Trophoblast cell (in vitro differentiated cells and primary cell): Measurements from ENCODE around the gene PKNOX1.
"Not testable (repeated sequence)": the region's sequence is repeated elsewhere in the genome, so short reads cannot be mapped to it uniquely, and the experiment has no call there.

Experiments used
- DNase-seq, 2 donors: peaks; one replicate each; pipeline ENCODE4 v3.0.0-alpha.2; 2016
- H2AFZ ChIP-seq: 2 replicates; pipeline ENCODE4 v1.6.1; 2013; ENCODE audit warnings: low read length, moderate library complexity, mild to moderate bottlenecking; ENCODE audit not compliant: insufficient read depth, poor library complexity
- H2AK5ac ChIP-seq: 2 replicates; pipeline ENCODE4 v1.6.1; 2013; ENCODE audit warnings: mild to moderate bottlenecking, low read length
- H2BK120ac ChIP-seq: 2 replicates; pipeline ENCODE4 v1.6.1; 2013; ENCODE audit warnings: low read length, mild to moderate bottlenecking, moderate library complexity; ENCODE audit not compliant: insufficient read depth, poor library complexity
- H2BK12ac ChIP-seq: 2 replicates; pipeline ENCODE4 v1.6.1; 2013; ENCODE audit warnings: mild to moderate bottlenecking, low read length, moderate library complexity
- H2BK5ac ChIP-seq: 2 replicates; pipeline ENCODE4 v1.6.1; 2013; ENCODE audit warnings: low read length, low read depth, moderate library complexity, mild to moderate bottlenecking; ENCODE audit not compliant: poor library complexity
- H3K14ac ChIP-seq: 2 replicates; pipeline ENCODE4 v1.6.1; 2013; ENCODE audit warnings: mild to moderate bottlenecking, low read length
- H3K18ac ChIP-seq: 2 replicates; pipeline ENCODE4 v1.6.1; 2013; ENCODE audit warnings: mild to moderate bottlenecking, low read length
- H3K23ac ChIP-seq: 2 replicates; pipeline ENCODE4 v1.6.1; 2013; ENCODE audit warnings: low read length
- H3K27ac ChIP-seq: 2 replicates; pipeline ENCODE4 v1.5.1; 2013; ENCODE audit warnings: low read depth, mild to moderate bottlenecking, inconsistent platforms, low read length, moderate library complexity
- H3K27me3 ChIP-seq: 2 replicates; pipeline ENCODE4 v1.6.1; 2013; ENCODE audit warnings: inconsistent platforms, mild to moderate bottlenecking, low read length, moderate library complexity; ENCODE audit not compliant: insufficient read depth
- H3K36me3 ChIP-seq, 2 experiments: 1 replicate in 1 of 2; 2 replicates in 1 of 2; pipeline ENCODE4 v1.6.1; 2013; ENCODE audit warnings: low read length in 2 of 2, mild to moderate bottlenecking in 2 of 2, moderate library complexity in 1 of 2; ENCODE audit not compliant: insufficient read depth in 2 of 2, control insufficient read depth in 1 of 2
- H3K4ac ChIP-seq: 2 replicates; pipeline ENCODE4 v1.6.1; 2013; ENCODE audit warnings: low read depth, mild to moderate bottlenecking, low read length, moderate library complexity
- H3K4me1 ChIP-seq, 2 experiments: 1 replicate in 1 of 2; 2 replicates in 1 of 2; pipeline ENCODE4 v1.6.1; 2013; ENCODE audit warnings: low read length in 2 of 2, mild to moderate bottlenecking in 2 of 2, moderate library complexity in 1 of 2; ENCODE audit not compliant: insufficient read depth in 2 of 2, control insufficient read depth in 1 of 2
- H3K4me2 ChIP-seq: 2 replicates; pipeline ENCODE4 v1.6.1; 2013; ENCODE audit warnings: inconsistent platforms, mild to moderate bottlenecking, low read length, moderate library complexity
- H3K4me3 ChIP-seq: 2 replicates; pipeline ENCODE4 v1.5.1; 2013; ENCODE audit warnings: mild to moderate bottlenecking, low read depth, low read length, inconsistent platforms
- H3K79me1 ChIP-seq: one replicate; pipeline ENCODE4 v1.6.1; 2013; ENCODE audit warnings: low read length
- H3K79me2 ChIP-seq: 2 replicates; pipeline ENCODE4 v1.6.1; 2013; ENCODE audit warnings: low read length, mild to moderate bottlenecking; ENCODE audit not compliant: control insufficient read depth, insufficient read depth, poor library complexity
- H3K9ac ChIP-seq: 2 replicates; pipeline ENCODE4 v1.6.1; 2013; ENCODE audit warnings: mild to moderate bottlenecking, low read length
- H3K9me3 ChIP-seq: 2 replicates; pipeline ENCODE4 v1.6.1; 2013; ENCODE audit warnings: low read depth, mild to moderate bottlenecking, control low read depth, inconsistent platforms, low read length; ENCODE audit not compliant: insufficient read depth
- H4K12ac ChIP-seq: 2 replicates; pipeline ENCODE4 v1.6.1; 2013; ENCODE audit warnings: low read depth, mild to moderate bottlenecking, low read length, moderate library complexity
- H4K8ac ChIP-seq: 2 replicates; pipeline ENCODE4 v1.6.1; 2013; ENCODE audit warnings: low read depth, mild to moderate bottlenecking, low read length, moderate library complexity
- H4K91ac ChIP-seq: one replicate; pipeline ENCODE4 v1.6.1; 2013; ENCODE audit warnings: low read depth, mild to moderate bottlenecking, low read length, moderate library complexity
- WGBS: extraction: QIAGEN DNeasy Blood & Tissue Kit; methylation state at CpG from one replicate; pipeline ENCODE4 v1.1.7; 2013; ENCODE audit warnings: missing lambda C conversion rate; ENCODE audit not compliant: insufficient read length, insufficient coverage; ENCODE audit errors: extremely low coverage; 5-methylcytosine and 5-hydroxymethylcytosine counted together

The PKNOX1 gene

DNA sequence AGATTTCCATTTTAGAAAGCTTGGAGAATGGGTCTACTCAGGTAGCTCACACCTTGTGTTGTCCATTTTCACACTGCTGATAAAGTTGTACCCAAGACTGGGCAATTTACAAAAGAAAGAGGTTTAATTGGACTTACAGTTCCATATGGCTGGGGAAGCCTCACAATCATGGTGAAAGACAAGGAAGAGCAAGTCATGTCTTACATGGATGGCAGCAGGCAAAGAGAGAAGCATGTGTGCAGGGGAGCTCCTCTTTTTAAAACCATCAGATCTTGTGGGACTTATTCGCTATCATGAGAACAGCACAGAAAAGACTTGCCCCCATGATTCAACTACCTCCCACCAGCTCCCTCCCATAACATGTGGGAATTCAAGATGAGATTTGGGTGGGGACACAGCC, 23.6 kb downstream of the PKNOX1 start:
- WGBS, result no CpG with 5 or more reads among the region's 1 CpG
- H3K27me3 ChIP-seq, H3K4me1 ChIP-seq, H3K36me3 ChIP-seq, H2BK12ac ChIP-seq, H2AFZ ChIP-seq, H3K27ac ChIP-seq, H3K18ac ChIP-seq, DNase-seq, H2BK120ac ChIP-seq, H4K8ac ChIP-seq, H3K14ac ChIP-seq, H3K9ac ChIP-seq, H4K12ac ChIP-seq, H2BK5ac ChIP-seq, H3K4me2 ChIP-seq, H2AK5ac ChIP-seq, H4K91ac ChIP-seq, H3K79me1 ChIP-seq, H3K23ac ChIP-seq, H3K79me2 ChIP-seq, H3K4me3 ChIP-seq, H3K4ac ChIP-seq: not testable (repeated sequence)
- H3K9me3 ChIP-seq, result peaks cover 12% of the 10 kb centered on the region

DNA sequence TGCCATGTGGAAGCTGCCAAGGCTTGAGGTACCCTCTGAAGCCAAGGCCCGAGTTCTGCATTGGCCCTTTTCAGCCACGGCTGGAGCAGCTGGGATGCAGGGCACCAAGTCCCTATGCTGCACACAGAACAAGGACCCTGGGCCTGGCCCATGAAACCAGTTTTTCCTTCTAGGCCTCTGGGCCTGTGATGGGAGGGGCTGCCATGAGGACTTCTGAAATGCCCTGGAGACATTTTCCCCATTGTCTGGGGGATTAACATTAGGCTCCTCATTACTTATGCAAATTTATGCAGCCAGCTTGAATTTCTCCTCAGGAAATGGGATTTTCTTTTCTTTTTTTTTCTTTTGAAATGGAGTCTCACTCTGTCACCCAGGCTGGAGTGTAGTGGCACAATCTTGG, 24.8 kb downstream of the PKNOX1 start:
- not testable (repeated sequence) for H4K8ac ChIP-seq, H3K4ac ChIP-seq, H3K79me2 ChIP-seq, H3K36me3 ChIP-seq, H3K23ac ChIP-seq, H4K91ac ChIP-seq, H3K4me1 ChIP-seq, H3K4me3 ChIP-seq, H3K14ac ChIP-seq, H2BK12ac ChIP-seq, H4K12ac ChIP-seq, DNase-seq, H3K79me1 ChIP-seq, H3K27me3 ChIP-seq, H3K27ac ChIP-seq, H3K4me2 ChIP-seq, H2AFZ ChIP-seq, H3K18ac ChIP-seq, H2BK120ac ChIP-seq, H3K9ac ChIP-seq, H2AK5ac ChIP-seq, H2BK5ac ChIP-seq
- no CpG with 5 or more reads among the region's 2 CpGs for WGBS
- peaks cover 12% of the 10 kb centered on the region for H3K9me3 ChIP-seq

DNA sequence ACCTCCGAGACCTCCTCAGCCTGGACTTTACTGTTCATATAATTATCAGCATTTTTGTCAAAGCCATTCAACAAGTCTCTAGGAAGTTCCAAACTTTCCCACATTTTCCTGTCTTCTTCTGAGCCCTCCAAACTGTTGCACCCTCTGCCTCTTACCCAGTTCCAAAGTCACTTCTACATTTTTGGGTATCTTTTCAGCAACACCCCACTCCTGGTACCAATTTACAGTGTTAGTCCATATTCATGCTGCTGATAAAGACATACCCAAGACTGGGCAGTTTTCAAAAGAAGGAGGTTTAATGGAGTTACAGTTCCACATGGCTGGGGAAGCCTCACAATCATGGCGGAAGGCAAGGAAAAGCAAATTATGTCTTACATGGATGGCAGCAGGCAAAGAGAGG, 25.7 kb downstream of the PKNOX1 start:
- H3K36me3 ChIP-seq, H2AFZ ChIP-seq, DNase-seq, H3K4me1 ChIP-seq, H3K4me2 ChIP-seq, H3K27me3 ChIP-seq, H4K8ac ChIP-seq, H2AK5ac ChIP-seq, H3K23ac ChIP-seq, H3K9ac ChIP-seq, H2BK5ac ChIP-seq, H2BK12ac ChIP-seq, H2BK120ac ChIP-seq, H3K14ac ChIP-seq, H3K27ac ChIP-seq, H3K4me3 ChIP-seq, H3K4ac ChIP-seq, H4K91ac ChIP-seq, H3K79me1 ChIP-seq, H3K18ac ChIP-seq, H3K79me2 ChIP-seq, H4K12ac ChIP-seq: not testable (repeated sequence)
- peaks cover 12% of the 10 kb centered on the region for H3K9me3 ChIP-seq
- no CpG with 5 or more reads among the region's 2 CpGs for WGBS

DNA sequence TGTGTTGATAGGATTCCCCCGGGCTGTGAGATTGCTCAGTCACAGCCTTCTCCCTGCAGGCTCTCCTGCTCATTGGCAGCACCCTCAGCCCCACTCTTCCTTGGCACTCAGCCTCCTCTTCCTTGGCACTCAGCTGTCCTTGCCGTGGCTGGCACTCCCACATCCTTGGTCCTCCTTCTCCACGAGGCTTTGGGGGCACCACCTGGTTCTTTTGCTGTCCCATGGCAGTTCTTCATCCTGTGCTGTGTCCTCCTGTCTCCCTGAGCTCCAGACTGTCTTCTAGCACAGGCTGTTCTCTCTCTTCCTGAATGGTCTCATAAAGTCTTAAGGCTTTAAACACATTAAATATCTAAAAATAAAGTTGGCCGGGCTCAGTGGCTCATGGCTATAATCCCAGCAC, 27.0 kb downstream of the PKNOX1 start:
- Histone ChIP-seq H2BK5ac (no peak overlapping the region), H3K79me1 (no peaks in the 10 kb centered on the region), H3K9ac (no peak overlapping the region), H3K36me3 (peaks cover 6 to 11% of the 10 kb centered on the region in 2 experiments), H4K8ac (no peak overlapping the region), H3K4ac (no peak overlapping the region), H3K79me2 (no peaks in the 10 kb centered on the region), H3K4me1 (peaks cover 0 to 3% of the 10 kb centered on the region in 2 experiments), H2BK12ac (no peak overlapping the region), H3K9me3 (peaks cover 12% of the 10 kb centered on the region), H3K27me3 (no peaks in the 10 kb centered on the region), H3K18ac (no peak overlapping the region), H3K23ac (no peak overlapping the region), H3K4me2 (no peak overlapping the region), H3K4me3 (no peak overlapping the region), H4K91ac (no peak overlapping the region), H3K27ac (no peak overlapping the region), H2BK120ac (no peak overlapping the region), H3K14ac (no peak overlapping the region), H2AFZ (no peak overlapping the region), H4K12ac (no peak overlapping the region), H2AK5ac (no peak overlapping the region)
- no CpG with 5 or more reads among the region's 4 CpGs for WGBS
- no peak for DNase-seq
